Muscle of back (tissue), 13 donors: ENCODE measurements around the gene VWA2. TPM values are rescaled to one million over a fixed set of nuclear protein-coding genes. Genes with fewer than 3 reads are reported as not detected.

Source experiments
- DNase-seq, 3 donors: peaks; one replicate each; pipeline versions ENCODE4 v3.0.0 to v3.0.0-alpha.2; 2013
- long read RNA-seq, 9 donors: transcript quantifications; one replicate each; lab custom pipeline, GENCODE V29; 2026
- polyA plus RNA-seq, 10 donors: library from polyadenylated mRNA; unstranded; fragments of 120-200 nt; gene quantifications; one replicate each; pipeline ENCODE4 v1.2.1, GENCODE V29; 2013; ENCODE audit not compliant: insufficient read length in 10 of 10

The VWA2 gene
- 1 to 10 TPM in 2 of 10 donors, under 1 TPM in 8; 0.13 to 7.6 (median 0.33) TPM for polyA plus RNA-seq
- long read RNA-seq, donor 1 = 0 reads
- long read RNA-seq, donor 2 = 0 reads
- long read RNA-seq, donor 3 = 0 reads
- long read RNA-seq, donor 4 = 0 reads
- long read RNA-seq, donor 5 = 0 reads
- long read RNA-seq, donor 6 = 0 reads
- long read RNA-seq, donor 7, partial matches to known transcripts = 22 of 22 reads
- long read RNA-seq, donor 7, other reads (novel, unspliced or antisense) = 0 of 22 reads
- long read RNA-seq, donor 8 = 0 reads
- long read RNA-seq, donor 9 = 0 reads

GRCh38 chr10:114239117-114239993, at the start of gene VWA2:
VWA2 (plus strand) TSS chr10:114239254; CDS start chr10:114248714, 9,460 bp downstream.
- DNase-seq = no peak

- DNase-seq = no peak
Observed at GRCh38 chr10:114189700-114190099, 49.4 kb upstream of the VWA2 start.

GRCh38 chr10:114195079-114195478, 44.0 kb upstream of the VWA2 start:
- DNase-seq = no peak

GRCh38 chr10:114199239-114199638, 39.8 kb upstream of the VWA2 start:
- DNase-seq = no peak

- DNase-seq = no peak
Observed at GRCh38 chr10:114202812-114203211, 36.2 kb upstream of the VWA2 start.

- DNase-seq = no peak
Observed at GRCh38 chr10:114206902-114207301, 32.2 kb upstream of the VWA2 start.

GRCh38 chr10:114207349-114207748, 31.7 kb upstream of the VWA2 start:
- no peak for DNase-seq

- no peak for DNase-seq
Observed at GRCh38 chr10:114208351-114208750, 30.7 kb upstream of the VWA2 start.

GRCh38 chr10:114212153-114212552, 26.9 kb upstream of the VWA2 start:
- DNase-seq = no peak

- DNase-seq = no peak
Observed at GRCh38 chr10:114215033-114215432, 24.0 kb upstream of the VWA2 start.

- DNase-seq = no peak
Observed at GRCh38 chr10:114220281-114220680, 18.8 kb upstream of the VWA2 start.

GRCh38 chr10:114221235-114221634, 17.8 kb upstream of the VWA2 start:
- no peak for DNase-seq

- DNase-seq = no peak
Observed at GRCh38 chr10:114223066-114223465, 16.0 kb upstream of the VWA2 start.

GRCh38 chr10:114228156-114228555, 10.9 kb upstream of the VWA2 start:
- DNase-seq = no peak

GRCh38 chr10:114232561-114233176, 6.4 kb upstream of the VWA2 start:
- DNase-seq = no peak

GRCh38 chr10:114233482-114233881, 5.6 kb upstream of the VWA2 start:
- DNase-seq = no peak

GRCh38 chr10:114234132-114234531, 4.9 kb upstream of the VWA2 start:
- DNase-seq = no peak

- no peak for DNase-seq
Observed at GRCh38 chr10:114239994-114240345, 916 bp downstream of the VWA2 start.

- DNase-seq = no peak
Observed at GRCh38 chr10:114242235-114242634, 3.2 kb downstream of the VWA2 start.

- DNase-seq = no peak
Observed at GRCh38 chr10:114243661-114244060, 4.6 kb downstream of the VWA2 start.

GRCh38 chr10:114244126-114244525, 5.1 kb downstream of the VWA2 start:
- DNase-seq = no peak

- no peak for DNase-seq
Observed at GRCh38 chr10:114245121-114245791, 6.2 kb downstream of the VWA2 start.
